SU-DHL-6 (cell line): Measurements from ENCODE around the gene ARPC5.

Experiments used
- EZH2phosphoT487 ChIP-seq: fragments of 200-600 bp; sonication (generic), shearing (Covaris generic); conservative IDR thresholded peaks from 2 replicates; pipeline ENCODE4 v1.6.1; 2018; ENCODE audit warnings: mild to moderate bottlenecking, antibody characterized with exemption, low read length, moderate library complexity, mixed read lengths
- TF ChIP-seq, protein P1 (sequence below): fragments of 200-600 bp; sonication (generic); IDR thresholded peaks from one replicate; pipeline ENCODE4 v1.5.1; 2017; ENCODE audit warnings: antibody characterized with exemption, mild to moderate bottlenecking, low read length, moderate library complexity; ENCODE audit not compliant: insufficient read depth, poor library complexity, severe bottlenecking

GRCh38 chr1:183580281-183580682, 55.3 kb downstream of the ARPC5 start:
- TF ChIP-seq, protein P1, sequence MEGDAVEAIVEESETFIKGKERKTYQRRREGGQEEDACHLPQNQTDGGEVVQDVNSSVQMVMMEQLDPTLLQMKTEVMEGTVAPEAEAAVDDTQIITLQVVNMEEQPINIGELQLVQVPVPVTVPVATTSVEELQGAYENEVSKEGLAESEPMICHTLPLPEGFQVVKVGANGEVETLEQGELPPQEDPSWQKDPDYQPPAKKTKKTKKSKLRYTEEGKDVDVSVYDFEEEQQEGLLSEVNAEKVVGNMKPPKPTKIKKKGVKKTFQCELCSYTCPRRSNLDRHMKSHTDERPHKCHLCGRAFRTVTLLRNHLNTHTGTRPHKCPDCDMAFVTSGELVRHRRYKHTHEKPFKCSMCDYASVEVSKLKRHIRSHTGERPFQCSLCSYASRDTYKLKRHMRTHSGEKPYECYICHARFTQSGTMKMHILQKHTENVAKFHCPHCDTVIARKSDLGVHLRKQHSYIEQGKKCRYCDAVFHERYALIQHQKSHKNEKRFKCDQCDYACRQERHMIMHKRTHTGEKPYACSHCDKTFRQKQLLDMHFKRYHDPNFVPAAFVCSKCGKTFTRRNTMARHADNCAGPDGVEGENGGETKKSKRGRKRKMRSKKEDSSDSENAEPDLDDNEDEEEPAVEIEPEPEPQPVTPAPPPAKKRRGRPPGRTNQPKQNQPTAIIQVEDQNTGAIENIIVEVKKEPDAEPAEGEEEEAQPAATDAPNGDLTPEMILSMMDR: no peak
- TF ChIP-seq EZH2phosphoT487: no peak
